Uterus (tissue), 2 donors: Measurements from ENCODE around the gene TICAM2.

ENCODE experiments used
- CTCF ChIP-seq, 4 experiments: fragments of 200-600 bp in 2 of 4; fragments of 450-650 bp in 2 of 4; sonication (generic) in 2 of 4; IDR thresholded peaks; one replicate each; pipeline ENCODE4 v1.5.1; 2016 to 2019; ENCODE audit warnings: antibody characterized with exemption in 4 of 4, mild to moderate bottlenecking in 2 of 4, moderate library complexity in 1 of 4
- POLR2A ChIP-seq, 2 donors: fragments of 450-650 bp; IDR thresholded peaks; one replicate each; pipeline ENCODE4 v1.6.1; 2016; ENCODE audit warnings: antibody characterized with exemption in 2 of 2, mild to moderate bottlenecking in 1 of 2, moderate library complexity in 1 of 2

DNA sequence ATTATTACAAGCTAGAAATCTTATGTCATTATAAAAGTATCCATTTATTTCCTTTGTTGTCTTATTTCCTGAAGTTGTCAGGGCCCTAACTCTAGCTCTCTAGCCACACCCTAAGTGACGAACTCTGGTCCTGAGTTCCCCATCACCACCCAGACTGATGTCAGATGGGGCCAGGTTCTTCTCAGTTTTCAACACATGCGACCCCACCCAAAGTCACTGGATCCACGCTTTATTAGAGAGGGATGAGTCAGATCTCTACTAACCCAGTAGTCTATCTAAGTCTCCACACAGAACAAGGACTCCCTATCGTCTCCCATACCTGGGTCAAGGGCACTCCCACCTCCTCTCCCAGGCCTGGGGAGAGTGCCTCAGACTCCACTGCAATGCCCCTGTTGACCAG, 50.9 kb downstream of the TICAM2 start:
- TF ChIP-seq CTCF (IDR thresholded peaks at IDR 0.05) (no peak), POLR2A (IDR thresholded peaks at IDR 0.05) (no peak)
